ENCODE results near the gene ETS2.

Gene ETS2

GRCh38 chr21:38806153-38806941 lies 618 bp downstream of the ETS2 start:
- ATAC-seq = peak; percentile 3; the same call in 1 of the 3 replicates

GRCh38 chr21:38806942-38807284 lies 1.2 kb downstream of the ETS2 start:
- TF ChIP-seq CREB5 (CRISPR knock-in tag; IDR thresholded peaks at IDR 0.05; ENCODE audit: low read depth) (no peak), ZFP30 (CRISPR knock-in tag; IDR thresholded peaks at IDR 0.05) (no peak), ZNF70 (CRISPR knock-in tag; IDR thresholded peaks at IDR 0.05) (no peak), ZNF565 (CRISPR knock-in tag; conservative IDR thresholded peaks at IDR 0.05; ENCODE audit: low read depth) (no peak), ZNF8 (CRISPR knock-in tag; IDR thresholded peaks at IDR 0.05) (no peak), BACH2 (CRISPR knock-in tag; IDR thresholded peaks at IDR 0.05; ENCODE audit: borderline replicate concordance) (no peak), ARNTL (CRISPR knock-in tag; IDR thresholded peaks at IDR 0.05; ENCODE audit: borderline replicate concordance, low read depth) (no peak), ISL1 (CRISPR knock-in tag; IDR thresholded peaks at IDR 0.05) (no peak), TOX (CRISPR knock-in tag; IDR thresholded peaks at IDR 0.05; ENCODE audit: borderline replicate concordance) (no peak), RARB (CRISPR knock-in tag; IDR thresholded peaks at IDR 0.05) (no peak), ZC3H10 (CRISPR knock-in tag; IDR thresholded peaks at IDR 0.05) (no peak), SNAI2 (CRISPR knock-in tag; IDR thresholded peaks at IDR 0.05) (no peak), ZFP3 (CRISPR knock-in tag; IDR thresholded peaks at IDR 0.05) (no peak), TCF4 (CRISPR knock-in tag; IDR thresholded peaks at IDR 0.05; ENCODE audit: borderline replicate concordance) (no peak)
- ATAC-seq = peak; percentile 11; the same call in 1 of the 3 replicates

More at GRCh38 chr21:38806153-38806941, 618 bp downstream of the ETS2 start:
- no peak for TF ChIP-seq ZFP3 (CRISPR knock-in tag; IDR thresholded peaks at IDR 0.05)
- TF ChIP-seq, protein P1, sequence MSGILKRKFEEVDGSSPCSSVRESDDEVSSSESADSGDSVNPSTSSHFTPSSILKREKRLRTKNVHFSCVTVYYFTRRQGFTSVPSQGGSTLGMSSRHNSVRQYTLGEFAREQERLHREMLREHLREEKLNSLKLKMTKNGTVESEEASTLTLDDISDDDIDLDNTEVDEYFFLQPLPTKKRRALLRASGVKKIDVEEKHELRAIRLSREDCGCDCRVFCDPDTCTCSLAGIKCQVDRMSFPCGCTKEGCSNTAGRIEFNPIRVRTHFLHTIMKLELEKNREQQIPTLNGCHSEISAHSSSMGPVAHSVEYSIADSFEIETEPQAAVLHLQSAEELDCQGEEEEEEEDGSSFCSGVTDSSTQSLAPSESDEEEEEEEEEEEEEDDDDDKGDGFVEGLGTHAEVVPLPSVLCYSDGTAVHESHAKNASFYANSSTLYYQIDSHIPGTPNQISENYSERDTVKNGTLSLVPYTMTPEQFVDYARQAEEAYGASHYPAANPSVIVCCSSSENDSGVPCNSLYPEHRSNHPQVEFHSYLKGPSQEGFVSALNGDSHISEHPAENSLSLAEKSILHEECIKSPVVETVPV (CRISPR knock-in tag; IDR thresholded peaks at IDR 0.05) = no peak
- TF ChIP-seq, protein P2, sequence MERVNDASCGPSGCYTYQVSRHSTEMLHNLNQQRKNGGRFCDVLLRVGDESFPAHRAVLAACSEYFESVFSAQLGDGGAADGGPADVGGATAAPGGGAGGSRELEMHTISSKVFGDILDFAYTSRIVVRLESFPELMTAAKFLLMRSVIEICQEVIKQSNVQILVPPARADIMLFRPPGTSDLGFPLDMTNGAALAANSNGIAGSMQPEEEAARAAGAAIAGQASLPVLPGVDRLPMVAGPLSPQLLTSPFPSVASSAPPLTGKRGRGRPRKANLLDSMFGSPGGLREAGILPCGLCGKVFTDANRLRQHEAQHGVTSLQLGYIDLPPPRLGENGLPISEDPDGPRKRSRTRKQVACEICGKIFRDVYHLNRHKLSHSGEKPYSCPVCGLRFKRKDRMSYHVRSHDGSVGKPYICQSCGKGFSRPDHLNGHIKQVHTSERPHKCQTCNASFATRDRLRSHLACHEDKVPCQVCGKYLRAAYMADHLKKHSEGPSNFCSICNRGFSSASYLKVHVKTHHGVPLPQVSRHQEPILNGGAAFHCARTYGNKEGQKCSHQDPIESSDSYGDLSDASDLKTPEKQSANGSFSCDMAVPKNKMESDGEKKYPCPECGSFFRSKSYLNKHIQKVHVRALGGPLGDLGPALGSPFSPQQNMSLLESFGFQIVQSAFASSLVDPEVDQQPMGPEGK (CRISPR knock-in tag; IDR thresholded peaks at IDR 0.05; ENCODE audit: borderline replicate concordance) = no peak
- no peak for TF ChIP-seq BACH2 (CRISPR knock-in tag; IDR thresholded peaks at IDR 0.05; ENCODE audit: borderline replicate concordance)
- TF ChIP-seq POU6F1 (CRISPR knock-in tag; IDR thresholded peaks at IDR 0.05; ENCODE audit: borderline replicate concordance, low read depth) = no peak
- TF ChIP-seq ZNF565 (CRISPR knock-in tag; conservative IDR thresholded peaks at IDR 0.05; ENCODE audit: low read depth) = no peak
- TF ChIP-seq ESRRG (CRISPR knock-in tag; IDR thresholded peaks at IDR 0.05) = no peak
- no peak for TF ChIP-seq CSDC2 (CRISPR knock-in tag; IDR thresholded peaks at IDR 0.05)
- TF ChIP-seq SNAI2 (CRISPR knock-in tag; IDR thresholded peaks at IDR 0.05) = no peak
- TF ChIP-seq ISL1 (CRISPR knock-in tag; IDR thresholded peaks at IDR 0.05) = no peak
- TF ChIP-seq RARB (CRISPR knock-in tag; IDR thresholded peaks at IDR 0.05) = no peak
- TF ChIP-seq PPARA (CRISPR knock-in tag; IDR thresholded peaks at IDR 0.05; ENCODE audit: borderline replicate concordance) = no peak
- no peak for TF ChIP-seq ZC3H10 (CRISPR knock-in tag; IDR thresholded peaks at IDR 0.05)
- TF ChIP-seq ZFP30 (CRISPR knock-in tag; IDR thresholded peaks at IDR 0.05) = no peak
- no peak for TF ChIP-seq TOX (CRISPR knock-in tag; IDR thresholded peaks at IDR 0.05; ENCODE audit: borderline replicate concordance)
- TF ChIP-seq ARNTL (CRISPR knock-in tag; IDR thresholded peaks at IDR 0.05; ENCODE audit: borderline replicate concordance, low read depth) = no peak
- no peak for TF ChIP-seq ZNF8 (CRISPR knock-in tag; IDR thresholded peaks at IDR 0.05)
- no peak for TF ChIP-seq GLIS3 (CRISPR knock-in tag; IDR thresholded peaks at IDR 0.05)
- no peak for TF ChIP-seq OSR1 (CRISPR knock-in tag; IDR thresholded peaks at IDR 0.05)

DNA sequence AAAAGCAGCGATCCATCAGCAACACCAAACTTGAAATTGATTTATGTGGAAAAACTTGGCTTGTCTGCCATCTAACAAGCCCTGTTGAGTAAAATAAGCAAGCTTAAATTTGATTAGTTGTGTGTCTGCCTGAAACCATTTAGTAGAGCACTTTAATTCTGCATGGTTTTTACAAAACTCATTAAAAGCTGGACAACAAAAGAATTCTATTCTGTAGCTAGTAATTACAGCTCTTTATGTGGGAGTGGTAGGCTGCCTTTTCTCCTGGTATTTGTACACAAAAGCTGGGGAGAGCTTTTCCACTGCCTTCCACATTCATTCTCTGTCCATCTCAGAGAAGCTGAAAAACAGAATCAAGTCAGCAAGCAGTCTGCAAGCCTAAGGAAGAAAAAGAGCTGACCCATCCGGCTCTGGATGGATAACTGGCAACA lies 1.7 kb downstream of the ETS2 start:
- TF ChIP-seq ESRRG (CRISPR knock-in tag; IDR thresholded peaks at IDR 0.05) = no peak
- peak; percentile 77 for TF ChIP-seq ISL1 (CRISPR knock-in tag; IDR thresholded peaks at IDR 0.05)
- TF ChIP-seq ARNTL (CRISPR knock-in tag; IDR thresholded peaks at IDR 0.05; ENCODE audit: borderline replicate concordance, low read depth) = no peak
- TF ChIP-seq ZC3H10 (CRISPR knock-in tag; IDR thresholded peaks at IDR 0.05) = no peak
- TF ChIP-seq CSDC2 (CRISPR knock-in tag; IDR thresholded peaks at IDR 0.05) = no peak
- TF ChIP-seq SNAI2 (CRISPR knock-in tag; IDR thresholded peaks at IDR 0.05) = no peak
- TF ChIP-seq OSR1 (CRISPR knock-in tag; IDR thresholded peaks at IDR 0.05) = no peak
- TF ChIP-seq POU6F1 (CRISPR knock-in tag; IDR thresholded peaks at IDR 0.05; ENCODE audit: borderline replicate concordance, low read depth) = no peak
- peak; percentile 2; the same call in 1 of the 3 replicates for ATAC-seq

Measured in SK-N-SH treated with all-trans-retinoic acid at 6 μM for 48 hours (cell line).